PFSK-1 (cell line): ENCODE data around the gene PAQR3.

Source experiments
- FOXP2 ChIP-seq: optimal IDR thresholded peaks from 2 replicates; pipeline ENCODE3; 2011; ENCODE audit warnings: borderline replicate concordance, control low read depth, inconsistent platforms; ENCODE audit not compliant: insufficient read depth; ENCODE audit errors: extremely low read length, extremely low read depth
- POLR2AphosphoS5 ChIP-seq: IDR thresholded peaks from 2 replicates; pipeline ENCODE4 v1.6.1; 2012; ENCODE audit warnings: low read depth, mild to moderate bottlenecking, control low read depth, low read length, moderate library complexity
- SIN3A ChIP-seq: IDR thresholded peaks from 2 replicates; pipeline ENCODE4 v1.6.1; 2012; ENCODE audit warnings: mild to moderate bottlenecking, low read length, moderate library complexity, borderline replicate concordance; ENCODE audit not compliant: insufficient read depth
- TAF1 ChIP-seq: IDR thresholded peaks from 2 replicates; pipeline ENCODE4 v1.6.1; 2012; ENCODE audit warnings: low read length, control low read depth, borderline replicate concordance; ENCODE audit not compliant: insufficient read depth
- TF ChIP-seq, protein P1 (sequence below), 2 experiments: IDR thresholded peaks; 2 replicates each; pipeline versions ENCODE4 v1.6.1 to v1.8.0; 2011 to 2012; ENCODE audit warnings: low read depth in 2 of 2, low read length in 2 of 2, control low read depth in 1 of 2, inconsistent platforms in 1 of 2, mild to moderate bottlenecking in 1 of 2, moderate library complexity in 1 of 2; ENCODE audit not compliant: insufficient read depth in 1 of 2

PAQR3 gene

DNA sequence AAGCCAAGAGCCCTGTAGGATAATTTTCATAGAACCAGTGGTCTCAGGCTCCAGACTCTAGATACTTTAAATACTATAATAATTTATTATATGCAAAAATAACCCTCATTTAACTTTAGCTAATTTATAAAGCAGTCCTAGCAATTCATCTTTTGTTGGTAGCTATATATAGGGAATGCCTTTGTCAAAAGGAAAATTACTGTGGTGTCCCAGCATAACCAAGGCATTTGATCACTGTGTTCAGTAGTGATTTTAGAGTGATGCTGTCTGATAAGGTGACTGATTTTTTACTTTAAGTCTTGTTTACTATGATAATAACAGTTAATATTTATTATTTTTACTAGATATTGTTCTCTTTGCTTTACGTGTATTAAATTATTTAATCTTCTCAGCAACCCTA lies 61.2 kb downstream of the PAQR3 start:
- no peak for TF ChIP-seq TAF1
- TF ChIP-seq, protein P1, sequence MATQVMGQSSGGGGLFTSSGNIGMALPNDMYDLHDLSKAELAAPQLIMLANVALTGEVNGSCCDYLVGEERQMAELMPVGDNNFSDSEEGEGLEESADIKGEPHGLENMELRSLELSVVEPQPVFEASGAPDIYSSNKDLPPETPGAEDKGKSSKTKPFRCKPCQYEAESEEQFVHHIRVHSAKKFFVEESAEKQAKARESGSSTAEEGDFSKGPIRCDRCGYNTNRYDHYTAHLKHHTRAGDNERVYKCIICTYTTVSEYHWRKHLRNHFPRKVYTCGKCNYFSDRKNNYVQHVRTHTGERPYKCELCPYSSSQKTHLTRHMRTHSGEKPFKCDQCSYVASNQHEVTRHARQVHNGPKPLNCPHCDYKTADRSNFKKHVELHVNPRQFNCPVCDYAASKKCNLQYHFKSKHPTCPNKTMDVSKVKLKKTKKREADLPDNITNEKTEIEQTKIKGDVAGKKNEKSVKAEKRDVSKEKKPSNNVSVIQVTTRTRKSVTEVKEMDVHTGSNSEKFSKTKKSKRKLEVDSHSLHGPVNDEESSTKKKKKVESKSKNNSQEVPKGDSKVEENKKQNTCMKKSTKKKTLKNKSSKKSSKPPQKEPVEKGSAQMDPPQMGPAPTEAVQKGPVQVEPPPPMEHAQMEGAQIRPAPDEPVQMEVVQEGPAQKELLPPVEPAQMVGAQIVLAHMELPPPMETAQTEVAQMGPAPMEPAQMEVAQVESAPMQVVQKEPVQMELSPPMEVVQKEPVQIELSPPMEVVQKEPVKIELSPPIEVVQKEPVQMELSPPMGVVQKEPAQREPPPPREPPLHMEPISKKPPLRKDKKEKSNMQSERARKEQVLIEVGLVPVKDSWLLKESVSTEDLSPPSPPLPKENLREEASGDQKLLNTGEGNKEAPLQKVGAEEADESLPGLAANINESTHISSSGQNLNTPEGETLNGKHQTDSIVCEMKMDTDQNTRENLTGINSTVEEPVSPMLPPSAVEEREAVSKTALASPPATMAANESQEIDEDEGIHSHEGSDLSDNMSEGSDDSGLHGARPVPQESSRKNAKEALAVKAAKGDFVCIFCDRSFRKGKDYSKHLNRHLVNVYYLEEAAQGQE (IDR thresholded peaks at IDR 0.05; ENCODE audit: insufficient read depth in 1 of 2, low read depth in 2 of 2, low read length in 2 of 2): no peak
- no peak for TF ChIP-seq SIN3A
- no peak for TF ChIP-seq FOXP2
- no peak for TF ChIP-seq POLR2AphosphoS5

DNA sequence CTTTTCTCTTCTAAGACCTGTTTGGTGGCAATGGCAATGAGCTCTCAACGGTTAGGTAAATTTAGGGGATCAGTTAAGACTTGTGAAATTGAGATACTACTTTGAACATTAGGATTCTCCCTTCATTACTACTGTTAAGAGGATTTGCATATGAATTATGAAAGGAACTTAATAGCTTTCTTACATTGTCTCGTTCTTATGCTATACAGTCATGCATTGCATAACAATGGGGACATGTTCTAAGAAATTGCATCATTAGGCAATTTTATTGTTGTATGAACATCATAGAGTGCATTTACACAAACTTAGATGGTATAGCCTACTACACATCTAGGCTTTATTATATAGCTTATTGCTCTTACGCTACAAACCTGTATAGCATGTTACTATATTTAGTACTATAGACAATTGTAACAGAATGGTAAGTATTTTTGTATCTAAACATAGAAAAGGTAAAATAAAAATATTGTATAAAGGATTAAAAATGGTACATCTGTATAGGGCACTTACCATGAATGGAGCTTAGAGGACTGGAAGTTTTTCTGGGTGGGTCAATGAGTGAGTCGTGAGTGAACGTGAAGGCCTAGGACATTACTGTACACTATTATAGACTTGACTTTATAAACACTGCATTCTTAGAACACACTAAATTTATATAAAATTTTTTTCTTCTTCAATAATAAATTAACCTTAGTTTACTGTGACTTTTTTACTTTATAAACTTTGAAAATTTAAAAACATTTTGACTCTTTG lies 62.5 kb downstream of the PAQR3 start:
- TF ChIP-seq POLR2AphosphoS5 (no peak), TAF1 (no peak), SIN3A (no peak), FOXP2 (no peak)
- TF ChIP-seq, protein P1 (IDR thresholded peaks at IDR 0.05; ENCODE audit: insufficient read depth in 1 of 2, low read depth in 2 of 2, low read length in 2 of 2): no peak

DNA sequence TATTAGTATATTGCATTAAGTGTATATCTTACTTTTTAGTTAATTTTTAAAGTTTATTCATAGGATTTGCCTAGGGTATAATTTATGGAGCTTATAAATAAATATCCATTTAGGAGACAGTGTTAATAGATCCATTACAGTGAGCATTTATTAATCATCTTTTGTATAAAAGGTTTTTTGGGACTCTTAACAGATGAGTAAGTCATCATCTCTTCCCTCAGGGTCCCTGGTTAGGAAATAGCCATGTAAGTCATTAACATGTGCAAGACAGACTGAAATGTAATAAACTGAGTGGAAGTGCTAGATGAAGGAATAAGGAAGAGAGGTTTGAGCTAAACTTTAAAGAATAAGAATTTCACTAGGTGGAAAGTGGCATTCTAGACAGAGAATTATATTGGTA lies 69.2 kb downstream of the PAQR3 start:
- TF ChIP-seq, protein P1 (IDR thresholded peaks at IDR 0.05; ENCODE audit: insufficient read depth in 1 of 2, low read depth in 2 of 2, low read length in 2 of 2): no peak
- TF ChIP-seq POLR2AphosphoS5 (no peak), SIN3A (no peak), TAF1 (no peak), FOXP2 (no peak)

DNA sequence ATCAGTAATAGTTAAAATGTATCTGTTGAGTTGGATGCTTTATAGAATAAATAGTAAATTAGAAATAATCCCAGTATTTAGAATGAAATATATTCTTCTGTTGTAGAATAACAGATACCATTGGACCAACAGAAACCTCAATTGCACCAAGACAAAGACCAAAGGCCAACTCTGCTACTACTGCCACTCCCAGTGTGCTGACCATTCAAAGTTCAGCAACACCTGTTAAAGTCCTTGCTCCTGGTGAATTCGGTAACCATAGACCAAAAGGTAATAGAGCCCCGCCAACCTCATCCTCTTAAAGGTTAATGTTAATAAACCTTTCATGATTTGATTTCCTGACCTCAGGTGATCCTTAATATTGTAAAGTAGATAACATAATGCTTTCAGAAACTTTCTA lies 73.8 kb downstream of the PAQR3 start:
- TF ChIP-seq FOXP2 (no peak), TAF1 (no peak), POLR2AphosphoS5 (no peak), SIN3A (no peak)
- TF ChIP-seq, protein P1 (IDR thresholded peaks at IDR 0.05; ENCODE audit: insufficient read depth in 1 of 2, low read depth in 2 of 2, low read length in 2 of 2): no peak
